Vagina (tissue), 2 donors: ENCODE results near the gene KRT84. TPM values are rescaled to one million over a fixed set of nuclear protein-coding genes. Genes with fewer than 3 reads are reported as not detected.

Experiments used
- DNase-seq, 2 donors: peaks; one replicate each; pipeline ENCODE4 v3.0.0-alpha.2; 2017; ENCODE audit errors: extremely low spot score in 2 of 2
- H3K27ac ChIP-seq: fragments of 200-600 bp; sonication (generic); one replicate; pipeline ENCODE4 v1.5.1; 2019
- H3K27me3 ChIP-seq: fragments of 200-600 bp; sonication (generic); one replicate; pipeline ENCODE4 v1.5.1; 2019
- H3K36me3 ChIP-seq, 2 donors: fragments of 200-600 bp; sonication (generic); one replicate each; pipeline ENCODE4 v1.5.1; 2017 to 2019
- H3K4me1 ChIP-seq: fragments of 200-600 bp; sonication (generic); one replicate; pipeline ENCODE4 v1.5.1; 2019
- H3K4me3 ChIP-seq, 2 donors: fragments of 200-600 bp; sonication (generic); 1 replicate in 1 of 2; 2 replicates in 1 of 2; pipeline ENCODE4 v1.5.1; 2016 to 2019
- H3K9me3 ChIP-seq: fragments of 200-600 bp; sonication (generic); one replicate; pipeline ENCODE4 v1.5.1; 2019
- POLR2A ChIP-seq, 2 donors: fragments of 450-650 bp; IDR thresholded peaks; one replicate each; pipeline ENCODE4 v1.6.1; 2017; ENCODE audit warnings: antibody characterized with exemption in 2 of 2, mild to moderate bottlenecking in 2 of 2, moderate library complexity in 2 of 2
- POLR2AphosphoS5 ChIP-seq, 2 donors: sonication (generic); formaldehyde crosslinking; IDR thresholded peaks; one replicate each; pipeline ENCODE4 v1.9.0; 2017; ENCODE audit warnings: antibody characterized with exemption in 2 of 2, mild to moderate bottlenecking in 2 of 2, low read depth in 1 of 2; ENCODE audit not compliant: insufficient read depth in 1 of 2
- intact Hi-C: fragments of 100-400 bp; cut with DNase I; formaldehyde crosslinking; loops from one replicate; pipeline ENCODE4 v1.15.1; 2023
- total RNA-seq: library from RNA; depleted of rRNA; stranded (reverse); fragments of >200 nt; gene quantifications from one replicate; pipeline ENCODE4 v1.2.3, GENCODE V29; 2016
- TF ChIP-seq, protein P1 (sequence below), 3 experiments: fragments of 450-650 bp in 2 of 3; fragments of 200-600 bp in 1 of 3; sonication (generic) in 1 of 3; IDR thresholded peaks; one replicate each; pipeline ENCODE4 v1.5.1; 2017 to 2019; ENCODE audit warnings: antibody characterized with exemption in 3 of 3, mild to moderate bottlenecking in 2 of 3, moderate library complexity in 2 of 3

The KRT84 gene
- total RNA-seq, 1 donor from 2014 or later, result not detected

GRCh38 chr12:52343550-52343949, 41.9 kb downstream of the KRT84 start:
- Histone ChIP-seq H3K4me1 (no peaks in the 10 kb centered on the region), H3K27ac (no peak overlapping the region), H3K9me3 (no peaks in the 10 kb centered on the region), H3K4me3 (no peak overlapping the region), H3K27me3 (no peaks in the 10 kb centered on the region), H3K36me3 (no peaks in the 10 kb centered on the region)
- DNase-seq, result no peak
- intact Hi-C loops, result no loop called here
- TF ChIP-seq POLR2AphosphoS5 (IDR thresholded peaks at IDR 0.05; ENCODE audit: insufficient read depth in 1 of 2, low read depth in 1 of 2) (no peak), POLR2A (IDR thresholded peaks at IDR 0.05) (no peak)
- TF ChIP-seq, protein P1, sequence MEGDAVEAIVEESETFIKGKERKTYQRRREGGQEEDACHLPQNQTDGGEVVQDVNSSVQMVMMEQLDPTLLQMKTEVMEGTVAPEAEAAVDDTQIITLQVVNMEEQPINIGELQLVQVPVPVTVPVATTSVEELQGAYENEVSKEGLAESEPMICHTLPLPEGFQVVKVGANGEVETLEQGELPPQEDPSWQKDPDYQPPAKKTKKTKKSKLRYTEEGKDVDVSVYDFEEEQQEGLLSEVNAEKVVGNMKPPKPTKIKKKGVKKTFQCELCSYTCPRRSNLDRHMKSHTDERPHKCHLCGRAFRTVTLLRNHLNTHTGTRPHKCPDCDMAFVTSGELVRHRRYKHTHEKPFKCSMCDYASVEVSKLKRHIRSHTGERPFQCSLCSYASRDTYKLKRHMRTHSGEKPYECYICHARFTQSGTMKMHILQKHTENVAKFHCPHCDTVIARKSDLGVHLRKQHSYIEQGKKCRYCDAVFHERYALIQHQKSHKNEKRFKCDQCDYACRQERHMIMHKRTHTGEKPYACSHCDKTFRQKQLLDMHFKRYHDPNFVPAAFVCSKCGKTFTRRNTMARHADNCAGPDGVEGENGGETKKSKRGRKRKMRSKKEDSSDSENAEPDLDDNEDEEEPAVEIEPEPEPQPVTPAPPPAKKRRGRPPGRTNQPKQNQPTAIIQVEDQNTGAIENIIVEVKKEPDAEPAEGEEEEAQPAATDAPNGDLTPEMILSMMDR (IDR thresholded peaks at IDR 0.05), result no peak

DNA sequence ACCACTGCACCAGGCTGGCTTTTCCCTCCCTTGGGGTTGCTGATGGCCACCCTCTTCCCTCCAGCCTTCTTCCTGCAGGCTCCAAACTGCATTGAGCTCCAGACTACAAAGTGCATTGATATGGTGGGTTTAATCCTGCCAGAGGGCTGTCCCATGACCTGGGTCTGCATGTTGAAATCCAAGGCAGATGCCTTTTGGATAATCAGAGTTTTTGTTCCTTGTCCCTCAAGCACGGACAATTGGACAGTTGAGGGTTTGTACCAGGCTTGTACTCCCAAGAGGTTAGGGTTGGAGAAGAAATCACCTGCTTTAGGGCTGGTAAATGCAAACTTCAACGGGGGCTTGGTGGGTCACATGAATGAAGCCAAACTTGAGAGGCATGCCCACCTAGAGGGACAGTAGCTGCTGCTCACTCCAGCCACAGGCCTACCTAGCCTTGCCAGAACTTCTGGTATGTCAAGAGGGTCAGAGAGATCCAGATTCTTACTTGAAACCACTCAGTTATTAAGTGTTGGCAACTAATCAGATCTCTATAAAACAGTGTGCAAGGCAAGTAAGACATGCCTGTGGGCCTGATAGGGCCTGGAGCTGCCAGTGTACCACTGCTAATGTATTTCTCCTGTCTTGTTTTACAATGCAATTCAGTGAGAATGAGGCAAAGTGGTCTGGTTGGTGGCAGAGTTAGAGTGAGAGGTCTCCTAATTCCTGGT, 42.5 kb downstream of the KRT84 start:
- Histone ChIP-seq H3K9me3 (no peaks in the 10 kb centered on the region), H3K27me3 (no peaks in the 10 kb centered on the region), H3K36me3 (no peaks in the 10 kb centered on the region), H3K4me3 (no peak overlapping the region), H3K27ac (no peak overlapping the region), H3K4me1 (no peaks in the 10 kb centered on the region)
- intact Hi-C loops, result no loop called here
- no peak for DNase-seq
- no peak for TF ChIP-seq POLR2A (IDR thresholded peaks at IDR 0.05)
- TF ChIP-seq, protein P1 (IDR thresholded peaks at IDR 0.05), result no peak
- no peak for TF ChIP-seq POLR2AphosphoS5 (IDR thresholded peaks at IDR 0.05; ENCODE audit: insufficient read depth in 1 of 2, low read depth in 1 of 2)

DNA sequence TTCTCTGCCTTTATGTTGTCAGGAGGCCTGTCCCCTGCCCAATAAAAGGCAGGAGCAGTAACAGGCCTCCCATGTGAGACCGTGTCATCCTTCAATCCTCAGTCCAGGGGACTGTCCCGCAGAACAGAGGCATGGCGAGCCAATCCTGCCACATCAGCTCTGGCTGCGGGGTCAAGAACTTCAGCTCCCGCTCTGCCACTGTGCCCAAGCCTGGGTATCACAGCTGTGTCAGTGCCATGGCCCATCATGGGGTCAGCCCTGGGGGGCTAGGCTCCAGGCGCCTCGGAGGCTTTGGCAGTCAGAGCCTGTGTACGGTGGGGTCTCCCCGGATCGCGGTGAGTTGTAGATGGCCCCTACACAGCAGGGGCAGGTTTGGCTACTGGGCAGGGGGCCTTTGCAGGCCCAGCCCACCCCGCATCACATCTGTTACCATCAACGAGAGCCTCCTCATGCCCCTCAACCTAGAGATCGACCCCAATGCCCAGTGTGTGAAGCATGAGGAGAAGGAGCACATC, 44.3 kb downstream of the KRT84 start:
- Histone ChIP-seq H3K27me3 (no peaks in the 10 kb centered on the region), H3K9me3 (no peaks in the 10 kb centered on the region), H3K4me3 (no peak overlapping the region), H3K27ac (no peak overlapping the region), H3K36me3 (no peaks in the 10 kb centered on the region), H3K4me1 (no peaks in the 10 kb centered on the region)
- no peak for DNase-seq
- intact Hi-C loops, result no loop called here
- TF ChIP-seq POLR2A (IDR thresholded peaks at IDR 0.05) (no peak), POLR2AphosphoS5 (IDR thresholded peaks at IDR 0.05; ENCODE audit: insufficient read depth in 1 of 2, low read depth in 1 of 2) (no peak)
- TF ChIP-seq, protein P1 (IDR thresholded peaks at IDR 0.05), result no peak

GRCh38 chr12:52338241-52338960, 47.1 kb downstream of the KRT84 start:
- intact Hi-C loops, result no loop called here
- Histone ChIP-seq H3K27me3 (no peaks in the 10 kb centered on the region), H3K9me3 (no peaks in the 10 kb centered on the region), H3K4me1 (no peaks in the 10 kb centered on the region), H3K27ac (no peak overlapping the region), H3K4me3 (no peak overlapping the region), H3K36me3 (no peaks in the 10 kb centered on the region)
- TF ChIP-seq, protein P1 (IDR thresholded peaks at IDR 0.05), result no peak
- TF ChIP-seq POLR2AphosphoS5 (IDR thresholded peaks at IDR 0.05; ENCODE audit: insufficient read depth in 1 of 2, low read depth in 1 of 2), result no peak
- TF ChIP-seq POLR2A (IDR thresholded peaks at IDR 0.05), result no peak
- no peak for DNase-seq

DNA sequence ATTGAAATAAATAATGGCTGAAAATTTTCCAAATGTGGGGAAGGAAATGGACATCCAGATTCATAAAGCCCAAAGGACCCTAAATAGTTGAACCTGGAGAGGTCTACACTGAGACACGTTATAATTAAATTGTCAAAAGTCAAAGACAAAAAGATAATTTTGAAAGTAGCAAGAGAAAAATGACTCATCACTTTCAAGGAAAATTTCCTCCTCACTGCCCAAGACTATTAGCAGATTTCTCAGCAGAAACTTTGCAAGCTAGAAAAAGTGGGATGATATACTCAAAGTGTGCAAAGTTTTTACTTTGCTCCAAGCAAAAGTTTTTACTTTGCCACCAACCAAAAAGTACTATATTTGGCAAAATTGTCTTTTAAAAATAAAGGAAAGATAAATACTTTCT, 48.4 kb downstream of the KRT84 start:
- no peaks in the 10 kb centered on the region for H3K9me3 ChIP-seq
- no peak overlapping the region for H3K4me3 ChIP-seq
- intact Hi-C loops, result no loop called here
- no peak for DNase-seq
- no peaks in the 10 kb centered on the region for H3K4me1 ChIP-seq
- no peaks in the 10 kb centered on the region for H3K27me3 ChIP-seq
- TF ChIP-seq POLR2AphosphoS5 (IDR thresholded peaks at IDR 0.05; ENCODE audit: insufficient read depth in 1 of 2, low read depth in 1 of 2), result no peak
- no peak for TF ChIP-seq POLR2A (IDR thresholded peaks at IDR 0.05)
- TF ChIP-seq, protein P1 (IDR thresholded peaks at IDR 0.05), result no peak
- H3K36me3 ChIP-seq, result no peaks in the 10 kb centered on the region
- H3K27ac ChIP-seq, result no peak overlapping the region
